T-cell (primary cell): ENCODE results near the gene SIPA1L3. TPM values are rescaled to one million over a fixed set of nuclear protein-coding genes. Genes with fewer than 3 reads are reported as not detected.

Experiments used
- ATAC-seq, 4 experiments: fragments of 200-7000 bp in 3 of 4; fragments of 150-1000 bp in 1 of 4; cut with Tn5 transposase; replicated peaks in 1 of 4; 1 replicate in 3 of 4; 2 replicates in 1 of 4; pipeline ENCODE4 v1.10.0; 2021; ENCODE audit warnings: moderate library complexity in 3 of 4, mild to moderate bottlenecking in 2 of 4, moderate number of reproducible peaks in 1 of 4
- CTCF ChIA-PET, 2 donors: fragments of 300-600 bp; sonication (Branson Sonifier 250); formaldehyde crosslinking; loops; one replicate each; lab custom pipeline; 2022; ENCODE audit warnings: antibody characterized with exemption in 2 of 2; lab: Charles Lee
- POLR2A ChIA-PET, 2 donors: fragments of 300-600 bp; sonication (Branson Sonifier 250); formaldehyde crosslinking; loops; one replicate each; lab custom pipeline; 2022; ENCODE audit warnings: antibody characterized with exemption in 2 of 2; lab: Charles Lee
- DNase-seq, 35 experiments: peaks; one replicate each; pipeline versions ENCODE4 v3.0.0 to v3.0.0-alpha.2; 2013 to 2023
- H3K27ac ChIP-seq: one replicate; pipeline ENCODE4 v1.5.1; 2013; ENCODE audit warnings: low read length
- H3K27me3 ChIP-seq, 2 experiments: replicated peaks in 1 of 2; 1 replicate in 1 of 2; 2 replicates in 1 of 2; pipeline versions ENCODE4 v1.6.1 to v1.7.0; 2013; ENCODE audit warnings: low read length in 1 of 2, mixed read lengths in 1 of 2; ENCODE audit not compliant: control insufficient read depth in 2 of 2, insufficient read depth in 2 of 2; ENCODE audit errors: extremely low read depth in 1 of 2
- H3K36me3 ChIP-seq, 2 donors: 1 replicate in 1 of 2; 2 replicates in 1 of 2; pipeline versions ENCODE4 v1.6.1 to v1.7.0; 2013; ENCODE audit warnings: low read length in 1 of 2; ENCODE audit not compliant: control insufficient read depth in 2 of 2, insufficient read depth in 1 of 2; ENCODE audit errors: extremely low read depth in 1 of 2
- H3K4me1 ChIP-seq, 2 experiments: 1 replicate in 1 of 2; 2 replicates in 1 of 2; pipeline versions ENCODE4 v1.6.1 to v1.7.0; 2013; ENCODE audit warnings: low read length in 2 of 2, mixed read lengths in 1 of 2; ENCODE audit not compliant: insufficient read depth in 2 of 2, control insufficient read depth in 1 of 2; ENCODE audit errors: extremely low read depth in 1 of 2
- H3K4me3 ChIP-seq, 2 donors: 1 replicate in 1 of 2; 2 replicates in 1 of 2; pipeline versions ENCODE4 v1.5.1 to v1.7.0; 2013; ENCODE audit warnings: mild to moderate bottlenecking in 2 of 2, low read length in 1 of 2, moderate library complexity in 1 of 2; ENCODE audit not compliant: control insufficient read depth in 1 of 2; ENCODE audit errors: extremely low read depth in 1 of 2
- H3K9me3 ChIP-seq: 2 replicates; pipeline ENCODE4 v1.7.0; 2013
- H3K27ac Mint-ChIP-seq, 2 donors: one replicate each; pipeline ENCODE4 v1.8.0; 2020 to 2021; ENCODE audit warnings: mild to moderate bottlenecking in 2 of 2, mixed read lengths in 2 of 2
- H3K27me3 Mint-ChIP-seq, 2 donors: one replicate each; pipeline ENCODE4 v1.8.0; 2021 to 2022; ENCODE audit warnings: mixed read lengths in 2 of 2
- H3K36me3 Mint-ChIP-seq: one replicate; pipeline ENCODE4 v1.8.0; 2021; ENCODE audit warnings: mixed read lengths
- H3K4me1 Mint-ChIP-seq, 3 donors: one replicate each; pipeline ENCODE4 v1.8.0; 2020 to 2022; ENCODE audit warnings: mixed read lengths in 3 of 3, mild to moderate bottlenecking in 1 of 3
- H3K4me3 Mint-ChIP-seq, 3 donors: one replicate each; pipeline ENCODE4 v1.8.0; 2020 to 2022; ENCODE audit warnings: mild to moderate bottlenecking in 3 of 3, mixed read lengths in 3 of 3, moderate library complexity in 3 of 3
- H3K9me3 Mint-ChIP-seq, 3 donors: one replicate each; pipeline ENCODE4 v1.8.0; 2020 to 2022; ENCODE audit warnings: mixed read lengths in 3 of 3
- WGBS: methylation state at CpG from one replicate; pipeline ENCODE4 v1.1.5; 2013; ENCODE audit warnings: missing lambda C conversion rate; ENCODE audit not compliant: insufficient coverage; 5-methylcytosine and 5-hydroxymethylcytosine counted together
- total RNA-seq, 35 experiments: library from RNA in 6 of 35; stranded (reverse) in 6 of 35; fragments of 120-200 nt in 1 of 35; gene quantifications; one replicate each; pipeline versions ENCODE4 v1.2.1 to v1.2.4 and lab custom pipeline; 2013 to 2026

The SIPA1L3 gene
- total RNA-seq, 5 donors from 2014 or later (not counting 1 experiment from before 2014, with no cell fraction given): 26.2 to 40.6 (median 35.5) TPM

- no peak overlapping the region for H3K27ac Mint-ChIP-seq
- H3K9me3 Mint-ChIP-seq: peaks cover 0 to 10% (median 4%) of the 10 kb centered on the region in 3 donors
- no peaks in the 10 kb centered on the region for H3K27me3 ChIP-seq
- no peaks in the 10 kb centered on the region for H3K36me3 ChIP-seq
- H3K27me3 Mint-ChIP-seq: no peaks in the 10 kb centered on the region
- CTCF ChIA-PET: interaction anchor here in 1 of 2 donors (0.6 kb wide), 1 partner anchor 65 kb away, joined by 8 read pairs; no protein-coding TSS in a partner anchor
- no peaks in the 10 kb centered on the region for H3K9me3 ChIP-seq
- H3K27ac ChIP-seq: no peak overlapping the region
- ATAC-seq: no peak
- H3K4me3 ChIP-seq: no peak overlapping the region
- POLR2A ChIA-PET: no interaction called here
- 93% methylated on average over 16 of the region's 25 CpGs for WGBS
- no peaks in the 10 kb centered on the region for H3K4me1 ChIP-seq
- peaks cover 0 to 14% (median 12%) of the 10 kb centered on the region in 3 donors for H3K4me1 Mint-ChIP-seq
- no peak for DNase-seq
- H3K36me3 Mint-ChIP-seq: peaks cover 20% of the 10 kb centered on the region
- H3K4me3 Mint-ChIP-seq: no peak overlapping the region
These were observed 43.6 kb downstream of the SIPA1L3 start for GRCh38 chr19:37950471-37951175.

- no peak for ATAC-seq
- H3K27ac Mint-ChIP-seq: no peak overlapping the region
- no peak overlapping the region for H3K4me3 ChIP-seq
- ChIA-PET CTCF (no interaction called here), POLR2A (no interaction called here)
- no peak for DNase-seq
- peaks cover 0 to 18% (median 15%) of the 10 kb centered on the region in 3 donors for H3K4me1 Mint-ChIP-seq
- H3K27ac ChIP-seq: no peak overlapping the region
- no peaks in the 10 kb centered on the region for H3K27me3 ChIP-seq
- H3K27me3 Mint-ChIP-seq: no peaks in the 10 kb centered on the region
- WGBS: no CpG with 5 or more reads among the region's 4 CpGs
- no peaks in the 10 kb centered on the region for H3K36me3 ChIP-seq
- H3K9me3 Mint-ChIP-seq: peaks cover 0 to 12% (median 6%) of the 10 kb centered on the region in 3 donors
- no peaks in the 10 kb centered on the region for H3K9me3 ChIP-seq
- H3K36me3 Mint-ChIP-seq: peaks cover 23% of the 10 kb centered on the region
- H3K4me3 Mint-ChIP-seq: no peak overlapping the region
- H3K4me1 ChIP-seq: no peaks in the 10 kb centered on the region
These were observed 44.8 kb downstream of the SIPA1L3 start for GRCh38 chr19:37951816-37952210.

- H3K9me3 ChIP-seq: no peaks in the 10 kb centered on the region
- peaks cover 0 to 20% (median 11%) of the 10 kb centered on the region in 3 donors for H3K4me1 Mint-ChIP-seq
- H3K27me3 ChIP-seq: no peaks in the 10 kb centered on the region
- H3K9me3 Mint-ChIP-seq: peaks cover 0 to 16% (median 10%) of the 10 kb centered on the region in 3 donors
- H3K27ac ChIP-seq: no peak overlapping the region
- DNase-seq: no peak
- 91% methylated on average over 6 of the region's 11 CpGs for WGBS
- no peaks in the 10 kb centered on the region for H3K27me3 Mint-ChIP-seq
- no peak overlapping the region for H3K4me3 Mint-ChIP-seq
- POLR2A ChIA-PET: no interaction called here
- H3K36me3 ChIP-seq: no peaks in the 10 kb centered on the region
- ATAC-seq: no peak
- H3K4me1 ChIP-seq: no peaks in the 10 kb centered on the region
- CTCF ChIA-PET: no interaction called here
- H3K4me3 ChIP-seq: no peak overlapping the region
- peaks cover 23% of the 10 kb centered on the region for H3K36me3 Mint-ChIP-seq
- no peak overlapping the region for H3K27ac Mint-ChIP-seq
These were observed 46.3 kb downstream of the SIPA1L3 start for GRCh38 chr19:37953171-37953917.

GRCh38 chr19:37953918-37954303 lies 46.9 kb downstream of the SIPA1L3 start:
- Mint-ChIP-seq H3K4me3 (no peak overlapping the region), H3K27ac (no peak overlapping the region), H3K9me3 (peaks cover 0 to 16% (median 10%) of the 10 kb centered on the region in 3 donors), H3K4me1 (peaks cover 0 to 20% (median 11%) of the 10 kb centered on the region in 3 donors), H3K36me3 (peaks cover 27% of the 10 kb centered on the region), H3K27me3 (no peaks in the 10 kb centered on the region)
- no peak for ATAC-seq
- CTCF ChIA-PET: no interaction called here
- Histone ChIP-seq H3K9me3 (no peaks in the 10 kb centered on the region), H3K4me3 (no peak overlapping the region), H3K4me1 (no peaks in the 10 kb centered on the region), H3K36me3 (no peaks in the 10 kb centered on the region), H3K27me3 (no peaks in the 10 kb centered on the region), H3K27ac (no peak overlapping the region)
- DNase-seq: no peak
- POLR2A ChIA-PET: no interaction called here
- no CpG with 5 or more reads among the region's 1 CpG for WGBS

- Histone ChIP-seq H3K27ac (no peak overlapping the region), H3K9me3 (no peaks in the 10 kb centered on the region), H3K4me1 (no peaks in the 10 kb centered on the region), H3K36me3 (no peaks in the 10 kb centered on the region), H3K27me3 (no peaks in the 10 kb centered on the region), H3K4me3 (no peak overlapping the region)
- Mint-ChIP-seq H3K27me3 (no peaks in the 10 kb centered on the region), H3K4me1 (peaks cover 4 to 24% (median 11%) of the 10 kb centered on the region in 3 donors), H3K4me3 (no peak overlapping the region), H3K27ac (no peak overlapping the region), H3K36me3 (peaks cover 27% of the 10 kb centered on the region), H3K9me3 (peaks cover 0 to 16% (median 10%) of the 10 kb centered on the region in 3 donors)
- POLR2A ChIA-PET: no interaction called here
- no peak for DNase-seq
- WGBS: 83% methylated on average over 1 of the region's 10 CpGs
- no peak for ATAC-seq
- CTCF ChIA-PET: no interaction called here
These were observed 47.4 kb downstream of the SIPA1L3 start for GRCh38 chr19:37954421-37954874.

DNA sequence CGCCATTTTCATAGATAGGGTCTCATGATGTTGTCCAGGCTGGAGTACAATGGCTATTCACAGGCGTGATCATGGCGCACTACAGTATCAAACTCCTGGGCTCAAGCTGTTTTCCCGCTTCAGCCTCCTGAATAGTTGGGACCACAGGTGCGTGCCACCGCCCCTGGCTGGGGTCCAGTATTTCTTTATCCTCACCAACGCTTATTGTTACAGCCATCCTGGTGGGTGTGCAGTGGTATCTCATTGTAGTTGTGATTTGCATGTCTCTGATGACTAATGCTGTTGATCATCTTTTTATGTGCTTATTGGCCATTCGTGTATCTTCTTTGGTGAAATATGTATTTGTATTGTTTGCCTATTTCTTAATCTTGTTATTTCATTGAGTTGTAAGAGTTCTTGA lies 49.0 kb downstream of the SIPA1L3 start:
- Histone ChIP-seq H3K27me3 (no peaks in the 10 kb centered on the region), H3K9me3 (no peaks in the 10 kb centered on the region), H3K4me1 (no peaks in the 10 kb centered on the region), H3K36me3 (no peaks in the 10 kb centered on the region), H3K4me3 (no peak overlapping the region), H3K27ac (no peak overlapping the region)
- H3K4me1 Mint-ChIP-seq: peaks cover 6 to 27% (median 9%) of the 10 kb centered on the region in 3 donors
- no peaks in the 10 kb centered on the region for H3K27me3 Mint-ChIP-seq
- ChIA-PET CTCF (no interaction called here), POLR2A (no interaction called here)
- no peak overlapping the region for H3K4me3 Mint-ChIP-seq
- no peak overlapping the region for H3K27ac Mint-ChIP-seq
- H3K9me3 Mint-ChIP-seq: peaks cover 0 to 15% (median 10%) of the 10 kb centered on the region in 3 donors
- no peak for ATAC-seq
- 93% methylated on average over 7 of the region's 8 CpGs for WGBS
- H3K36me3 Mint-ChIP-seq: peaks cover 18% of the 10 kb centered on the region
- DNase-seq: no peak
